ENCODE results near the gene NGDN.

GRCh38 chr14:23478109-23478759 is 8.7 kb downstream of the NGDN start:
- TF ChIP-seq CTCF (IDR thresholded peaks at IDR 0.05) (peak; percentile 85), ZBTB33 (IDR thresholded peaks at IDR 0.05; ENCODE audit: borderline replicate concordance, low read depth) (no peak), NFIC (IDR thresholded peaks at IDR 0.05; ENCODE audit: borderline replicate concordance) (no peak), YY1 (IDR thresholded peaks at IDR 0.05; ENCODE audit: low read depth) (no peak), EP300 (IDR thresholded peaks at IDR 0.05; ENCODE audit: borderline replicate concordance in 1 of 2, low read depth in 1 of 2, low read length in 1 of 2) (no peak), GATA2 (CRISPR knock-in tag; IDR thresholded peaks at IDR 0.05) (no peak), EZH2phosphoT487 (IDR thresholded peaks at IDR 0.05; ENCODE audit: borderline replicate concordance, low read depth) (no peak), FOSL2 (IDR thresholded peaks at IDR 0.05; ENCODE audit: borderline replicate concordance, low read depth) (no peak)

Data from SK-N-SH (cell line).